HG03558 (cell line): ENCODE results near the gene HUNK.
"Not testable (repeated sequence)": the region's sequence is repeated elsewhere in the genome, so short reads cannot be mapped to it uniquely, and the experiment has no call there.

Experiments used
- ATAC-seq: cut with Tn5 transposase; IDR thresholded peaks from one replicate; pipeline ENCODE4 v1.9.1; 2021; ENCODE audit warnings: moderate number of reproducible peaks; ENCODE audit not compliant: unreplicated experiment; ENCODE audit errors: extremely low read depth

The HUNK gene

DNA sequence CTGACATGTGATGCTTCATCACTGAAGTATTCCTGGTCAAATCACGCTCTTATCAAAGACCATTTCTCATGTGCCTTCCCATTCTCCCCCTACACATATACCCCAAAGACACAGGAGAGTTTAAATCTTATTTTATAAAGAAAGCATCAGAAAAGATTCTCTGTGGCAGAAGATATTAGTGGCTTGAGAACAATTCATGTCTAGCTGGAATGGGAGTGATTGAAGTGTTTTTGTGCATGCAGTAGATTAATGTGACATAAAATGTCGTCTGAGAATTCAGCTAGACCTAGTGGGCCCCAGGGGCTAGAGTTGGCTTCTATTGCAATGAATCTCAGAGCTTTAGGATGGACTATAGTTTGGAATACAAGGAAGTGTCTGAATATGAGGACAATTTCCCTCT, 163.9 kb downstream of the HUNK start:
- ATAC-seq: no peak

DNA sequence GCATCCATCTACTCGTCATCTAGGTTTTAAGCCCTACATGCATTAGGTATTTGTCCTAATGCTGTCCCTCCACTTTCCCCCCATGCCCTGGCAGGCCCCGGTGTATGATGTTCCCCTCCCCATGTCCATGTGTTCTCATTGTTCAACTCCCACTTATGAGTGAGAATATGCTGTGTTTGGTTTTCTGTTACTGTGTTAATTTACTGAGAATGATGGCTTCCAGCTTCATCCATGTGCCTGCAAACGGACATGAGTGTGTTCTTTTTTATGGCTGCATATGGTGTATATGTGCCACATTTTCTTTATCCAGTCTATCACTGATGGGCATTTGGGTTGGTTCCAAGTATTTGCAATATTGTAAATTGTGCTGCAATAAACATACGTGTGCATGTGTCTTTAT, 165.9 kb downstream of the HUNK start:
- ATAC-seq: not testable (repeated sequence)

DNA sequence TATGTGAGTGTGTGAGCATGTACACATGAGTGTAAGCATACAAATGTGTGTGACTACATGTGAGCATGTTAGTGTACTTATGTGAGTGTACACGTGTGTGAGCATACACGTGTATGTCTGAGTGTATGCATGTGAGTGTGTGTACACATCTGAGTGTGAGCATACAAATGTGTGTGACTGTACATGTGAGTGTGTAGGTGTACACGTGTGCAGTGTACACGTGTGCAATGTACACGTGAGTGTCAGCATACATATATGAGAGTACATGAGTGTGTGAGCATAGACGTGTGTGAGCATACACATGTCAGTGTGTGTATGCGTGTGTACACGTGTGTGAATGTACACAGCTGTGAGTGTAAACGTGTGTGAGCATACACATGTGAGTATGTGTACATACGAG, 170.6 kb downstream of the HUNK start:
- no peak for ATAC-seq

DNA sequence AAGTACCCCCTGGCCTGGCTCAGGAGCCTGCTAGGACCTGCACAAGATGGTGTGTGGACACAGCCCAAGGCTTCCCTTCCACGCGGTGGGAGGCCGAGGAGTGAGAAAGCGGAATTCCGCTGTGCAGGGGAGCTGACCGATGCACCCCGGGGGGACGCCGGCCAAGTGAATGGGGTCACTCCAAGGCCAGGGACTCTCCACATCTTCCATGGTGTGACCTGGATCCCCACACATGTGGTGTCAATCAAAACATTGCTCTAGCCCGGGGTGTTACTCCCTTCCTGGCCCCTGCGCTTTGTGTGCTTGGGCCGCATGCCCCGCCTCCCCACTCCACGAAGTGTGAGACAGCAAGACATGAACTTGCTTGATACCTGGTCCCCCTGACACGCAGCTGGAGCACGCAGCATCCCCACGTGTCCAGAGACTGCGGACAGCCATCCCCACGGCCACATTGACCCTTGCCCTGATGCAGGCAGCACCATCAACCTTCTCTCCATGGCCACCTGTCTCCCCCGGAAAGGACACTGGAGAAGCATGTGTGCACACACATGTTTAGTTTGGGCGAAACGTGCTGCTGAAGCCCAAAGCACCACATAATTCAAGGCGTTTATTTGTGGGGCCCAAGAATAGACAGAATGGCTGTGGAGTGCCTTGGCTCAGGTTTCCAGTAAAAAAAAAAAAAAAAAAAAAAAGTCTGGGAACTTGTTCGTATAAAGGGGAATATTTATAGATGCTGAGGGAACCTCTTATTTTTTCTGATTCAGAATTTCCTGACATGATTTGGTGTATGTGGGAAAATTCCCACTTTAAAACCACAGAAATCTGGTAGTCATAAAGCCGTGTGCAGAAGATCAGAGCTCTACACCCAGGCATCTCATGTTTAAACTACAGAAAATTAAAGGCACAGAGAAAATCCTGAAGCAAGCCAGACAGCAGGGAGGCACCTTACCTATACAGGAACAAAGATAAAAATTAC, 171.7 kb downstream of the HUNK start:
- no peak for ATAC-seq

DNA sequence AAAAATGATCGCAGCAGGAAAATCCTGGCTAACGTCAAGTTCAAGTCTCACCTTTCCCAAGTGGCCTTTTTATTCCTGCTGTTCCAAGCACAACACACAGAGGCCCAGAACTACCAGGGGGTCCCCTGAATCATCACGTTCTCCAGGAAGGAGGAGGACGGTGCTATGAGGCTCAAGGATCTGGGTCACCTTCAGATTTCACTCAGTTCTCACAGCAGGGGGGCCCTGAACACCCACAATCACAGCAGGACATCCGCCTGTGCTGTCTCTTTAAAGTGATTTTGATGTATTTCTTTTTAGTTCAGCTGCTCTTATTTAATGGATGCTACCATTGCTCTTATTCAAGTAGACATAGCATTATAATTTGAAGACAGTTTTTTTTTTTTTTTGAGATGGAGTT, 173.4 kb downstream of the HUNK start:
- ATAC-seq: no peak

DNA sequence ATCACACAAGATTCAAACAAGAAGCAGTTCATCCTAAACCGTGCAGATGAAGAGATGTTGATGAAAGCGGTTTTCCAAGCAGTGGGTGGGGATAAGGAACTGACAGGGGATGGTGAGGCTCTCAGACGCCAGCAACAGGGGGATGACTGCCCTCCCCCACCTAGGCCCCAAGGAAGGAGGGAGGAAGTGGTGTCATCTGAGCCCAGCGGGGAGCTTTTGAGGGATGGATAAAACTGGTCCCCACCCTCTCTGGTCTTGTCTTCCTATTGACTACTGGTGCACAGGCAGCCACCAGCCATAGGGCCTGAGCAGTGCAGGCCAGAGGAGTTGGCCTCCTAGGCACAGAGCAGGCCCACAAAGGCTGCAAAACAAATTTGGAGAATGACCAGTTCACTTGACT, 175.5 kb downstream of the HUNK start:
- ATAC-seq: no peak
